Hematopoietic multipotent progenitor cell treated with erythropoietin and hydrocortisone succinate and interleukin-3 and kit ligand, for 8 days (in vitro differentiated cells): ENCODE results near the gene AUTS2.

Experiments used
- DNase-seq: peaks from one replicate; pipeline ENCODE4 v3.0.0-alpha.2; 2015

AUTS2 gene

DNA sequence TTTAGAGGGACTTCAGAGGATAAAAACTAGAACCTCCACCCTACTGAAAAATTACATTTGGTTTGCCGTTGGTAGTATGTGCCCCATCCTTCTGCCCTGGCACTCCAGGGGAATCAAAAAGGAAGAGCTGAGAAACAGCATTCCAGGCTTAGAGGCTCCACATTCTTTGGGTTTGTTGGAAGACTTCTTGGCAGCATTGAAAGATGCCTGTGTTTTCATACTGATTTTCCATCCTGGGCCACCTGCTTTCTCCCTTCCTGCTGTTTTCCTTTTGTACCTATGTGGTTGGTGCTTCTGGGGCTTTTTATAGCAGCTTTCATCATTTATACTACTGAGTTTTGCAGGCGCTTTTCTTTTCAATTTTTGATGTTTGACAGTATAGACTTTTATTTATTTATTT lies 61.7 kb downstream of the AUTS2 start:
- DNase-seq = no peak

DNA sequence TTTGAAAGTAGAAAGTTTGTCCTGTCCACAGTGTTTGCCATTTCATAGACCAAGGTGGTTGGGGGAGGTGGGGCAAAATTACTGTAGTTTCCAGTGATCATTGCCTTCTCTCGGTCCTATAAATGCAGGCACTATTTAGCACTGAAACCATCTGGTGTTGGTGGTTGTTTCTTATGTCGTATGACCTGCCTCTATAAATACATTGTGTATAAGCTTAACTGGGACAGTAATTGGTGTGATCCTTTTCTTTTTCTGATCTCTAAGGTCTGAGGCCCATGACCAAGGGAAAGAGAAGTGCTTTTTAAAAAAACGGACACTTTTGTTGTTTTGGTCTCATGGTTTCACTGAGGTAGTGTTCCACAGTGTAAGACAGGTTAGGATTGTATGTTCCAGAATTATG lies 63.1 kb downstream of the AUTS2 start:
- DNase-seq = no peak

DNA sequence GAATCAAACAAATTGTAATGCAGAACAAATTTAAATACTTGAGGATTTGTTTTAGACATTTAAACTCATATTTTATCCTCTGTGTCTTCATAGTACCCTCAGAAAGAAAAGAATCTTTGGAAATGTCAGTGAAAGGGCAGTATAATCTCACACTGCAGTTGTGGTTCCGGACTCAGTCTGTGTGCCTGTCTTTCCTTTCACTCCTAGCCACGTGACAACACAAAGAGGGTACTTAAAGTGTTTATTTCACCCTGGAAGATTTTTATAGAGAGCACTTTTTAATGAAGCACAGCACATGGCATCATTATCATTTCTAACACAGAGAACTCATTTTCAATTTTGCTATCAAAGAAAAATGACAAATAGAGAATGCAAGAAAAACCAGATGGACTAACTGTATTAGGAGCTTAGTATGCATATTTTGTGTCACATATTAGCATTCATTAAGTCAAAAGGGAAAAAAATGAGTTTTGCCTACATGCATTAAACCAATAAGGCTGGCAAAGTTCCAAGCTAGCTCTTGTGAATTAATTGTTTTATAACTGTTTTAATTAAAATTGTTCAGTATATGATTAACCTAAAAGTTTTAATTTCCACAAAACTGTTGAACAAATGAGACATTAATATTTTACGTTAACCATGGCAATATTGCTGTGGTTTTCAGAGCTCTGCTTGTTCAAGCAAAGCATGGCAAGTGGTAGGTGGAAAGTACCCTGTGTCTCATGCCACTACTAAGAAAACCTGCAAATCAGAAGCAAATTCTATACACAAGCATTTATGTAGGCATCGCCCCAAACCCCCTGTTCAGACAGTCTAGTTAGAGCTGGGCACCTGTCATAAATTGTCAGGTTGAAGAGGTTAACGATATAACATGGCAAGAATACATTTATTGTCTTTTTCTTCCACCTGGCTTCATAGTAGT lies 65.9 kb downstream of the AUTS2 start:
- no peak for DNase-seq

DNA sequence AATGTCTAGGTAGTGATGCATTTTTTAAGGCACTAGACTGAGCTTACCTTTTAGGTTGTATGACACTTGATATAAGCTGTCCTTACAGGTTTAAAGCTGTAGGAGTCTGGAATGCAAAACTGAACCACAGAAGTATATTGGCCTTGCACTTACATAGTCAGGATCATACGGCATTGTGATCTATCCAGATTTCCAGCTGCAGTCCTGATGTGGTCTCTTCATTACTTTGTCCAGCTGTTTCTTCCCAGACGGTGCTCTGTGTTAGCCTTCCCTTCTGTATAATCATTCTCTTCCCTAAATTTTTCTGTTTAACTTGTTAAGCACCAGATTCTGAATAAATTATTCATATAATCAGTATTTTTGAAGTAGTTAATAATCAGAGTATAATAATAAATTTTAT lies 67.1 kb downstream of the AUTS2 start:
- no peak for DNase-seq

DNA sequence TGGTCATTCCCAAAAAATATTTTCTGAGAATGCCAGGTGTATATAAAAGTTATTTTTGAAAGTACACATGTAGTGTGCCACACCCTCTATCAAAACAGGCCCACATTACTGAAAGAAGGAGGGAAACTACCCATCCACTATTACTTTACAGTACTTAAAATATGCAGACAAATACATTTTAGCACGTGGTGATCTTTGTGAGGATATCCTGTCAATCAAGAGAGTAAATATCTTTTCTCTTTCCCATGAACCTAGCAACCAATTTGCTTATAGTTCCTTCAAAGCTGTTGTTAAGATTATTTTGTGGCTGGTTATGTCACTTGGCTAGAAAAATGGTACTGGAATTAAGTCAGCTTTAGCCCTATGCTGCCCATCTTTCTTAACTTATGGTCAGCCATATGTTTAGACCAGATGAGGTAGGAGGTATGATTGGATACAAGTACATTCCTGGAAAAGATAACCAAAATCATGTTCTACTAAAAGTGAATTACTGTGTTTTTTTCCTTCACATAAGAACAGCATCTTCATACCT lies 70.1 kb downstream of the AUTS2 start:
- DNase-seq = no peak

DNA sequence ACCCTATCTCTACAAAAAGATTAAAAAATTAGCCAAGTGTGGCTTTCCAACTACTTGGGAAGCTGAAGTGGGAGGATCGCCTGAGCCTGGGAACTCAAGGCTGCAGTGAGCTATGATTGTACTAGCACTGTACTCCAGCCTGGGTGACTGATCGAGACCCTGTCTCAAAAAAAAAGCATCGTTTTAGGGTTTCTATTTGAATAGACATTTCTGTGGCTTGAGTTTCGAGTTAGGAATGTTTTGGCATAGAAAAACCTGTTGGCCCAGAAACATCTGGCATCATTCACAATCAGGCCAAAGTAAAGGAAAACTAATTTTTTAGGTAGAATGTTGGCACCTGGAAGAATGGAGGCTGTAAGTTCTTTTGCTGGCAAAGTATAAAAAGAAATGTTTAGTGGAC lies 72.4 kb downstream of the AUTS2 start:
- DNase-seq = no peak

DNA sequence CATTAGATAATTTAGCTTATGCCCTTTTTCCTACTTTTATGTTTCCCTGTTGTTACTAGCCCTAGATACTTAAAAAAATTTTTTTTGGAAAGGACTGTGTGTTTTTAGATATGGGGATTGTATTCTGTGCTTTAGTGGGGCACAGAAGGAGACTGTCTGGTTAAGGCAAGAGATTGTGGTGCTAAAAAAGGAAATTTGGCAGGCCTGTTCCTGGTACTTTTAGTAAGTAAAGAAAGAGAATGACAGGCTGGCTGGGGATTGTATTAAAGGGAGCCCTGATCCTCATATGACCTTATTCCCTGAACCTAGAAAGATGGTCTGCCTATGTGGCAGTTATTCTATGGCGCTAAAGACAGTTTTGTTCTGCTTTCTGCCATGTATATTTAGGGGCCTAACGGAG lies 74.8 kb downstream of the AUTS2 start:
- no peak for DNase-seq

DNA sequence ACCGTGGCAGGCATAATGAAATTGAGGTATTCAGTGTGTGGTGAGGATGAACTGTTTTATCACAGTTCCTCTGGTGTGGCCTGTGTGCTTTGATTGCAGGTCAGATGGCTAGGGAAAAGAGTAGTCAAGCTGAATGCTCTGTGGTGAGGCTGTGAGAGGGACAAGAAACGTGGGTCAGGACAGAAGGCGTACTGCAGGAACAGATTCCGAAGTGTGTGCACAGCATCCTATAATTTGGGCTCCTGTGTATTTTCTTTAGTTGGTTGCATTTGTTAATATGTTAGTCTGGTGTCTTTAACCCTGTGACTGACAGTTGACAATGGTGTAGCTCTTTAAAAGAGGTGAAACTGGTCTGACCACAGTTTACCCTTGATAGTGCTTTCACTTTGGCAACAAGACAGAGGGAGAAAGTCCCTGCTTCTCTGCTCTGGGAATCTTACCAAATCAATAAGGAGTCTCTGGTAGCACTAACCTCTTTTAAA lies 76.5 kb downstream of the AUTS2 start:
- no peak for DNase-seq

DNA sequence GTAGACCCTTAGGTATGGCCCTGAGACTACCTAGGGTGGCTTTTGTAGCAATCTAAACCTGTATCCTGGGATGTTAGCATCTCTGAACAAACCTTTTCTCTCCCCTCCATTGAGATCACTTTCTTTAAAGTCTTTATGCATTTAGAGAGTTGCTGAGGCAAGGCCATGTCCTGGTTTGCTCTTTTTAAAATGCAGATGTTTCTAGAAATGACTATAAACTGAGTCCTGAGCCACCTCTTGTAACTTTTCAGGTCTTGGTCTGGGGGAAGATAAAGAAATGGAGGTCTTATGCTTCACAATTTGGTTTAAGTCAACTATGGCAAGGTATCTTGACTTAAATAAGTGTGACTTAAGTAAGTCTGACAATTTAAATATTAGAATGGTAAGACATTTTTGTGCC lies 78.0 kb downstream of the AUTS2 start:
- no peak for DNase-seq

DNA sequence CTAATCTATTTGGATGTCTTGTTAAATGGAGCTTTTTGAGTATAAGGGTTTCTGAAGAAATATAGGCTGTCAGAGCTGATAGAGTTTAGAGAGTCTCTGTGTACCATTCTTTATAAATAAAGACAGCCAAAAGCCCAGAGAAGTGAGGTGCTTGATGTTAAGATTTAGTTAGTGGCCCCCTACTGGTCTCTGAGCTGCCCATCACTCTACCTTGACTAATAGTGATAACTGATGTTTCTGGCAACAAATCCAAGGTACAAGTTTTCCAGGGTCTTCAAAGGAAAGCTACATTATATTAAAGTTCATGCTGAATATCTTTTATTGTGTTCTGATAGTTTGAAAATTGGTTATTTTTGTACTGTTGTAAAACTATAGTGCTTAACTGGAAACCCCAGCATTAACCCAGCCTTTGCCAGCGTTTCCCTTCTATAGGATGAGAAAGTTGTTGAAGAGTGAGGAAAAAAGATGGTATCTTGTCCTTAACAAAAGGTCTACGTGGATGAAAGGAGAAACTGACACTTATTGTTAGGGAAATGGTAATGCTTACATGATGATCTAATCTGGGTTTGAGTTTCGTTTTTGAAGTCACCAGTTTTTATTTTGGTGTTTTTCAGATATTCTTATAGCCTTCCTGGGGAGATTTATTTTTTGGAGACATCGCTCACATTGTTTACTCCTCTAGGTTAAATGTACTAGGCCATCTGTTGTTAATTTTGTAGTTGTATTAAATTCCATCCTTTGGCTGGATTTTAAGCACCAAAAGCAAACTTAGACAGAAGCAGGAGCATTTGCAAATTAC lies 79.0 kb downstream of the AUTS2 start:
- DNase-seq = peak; percentile 45

DNA sequence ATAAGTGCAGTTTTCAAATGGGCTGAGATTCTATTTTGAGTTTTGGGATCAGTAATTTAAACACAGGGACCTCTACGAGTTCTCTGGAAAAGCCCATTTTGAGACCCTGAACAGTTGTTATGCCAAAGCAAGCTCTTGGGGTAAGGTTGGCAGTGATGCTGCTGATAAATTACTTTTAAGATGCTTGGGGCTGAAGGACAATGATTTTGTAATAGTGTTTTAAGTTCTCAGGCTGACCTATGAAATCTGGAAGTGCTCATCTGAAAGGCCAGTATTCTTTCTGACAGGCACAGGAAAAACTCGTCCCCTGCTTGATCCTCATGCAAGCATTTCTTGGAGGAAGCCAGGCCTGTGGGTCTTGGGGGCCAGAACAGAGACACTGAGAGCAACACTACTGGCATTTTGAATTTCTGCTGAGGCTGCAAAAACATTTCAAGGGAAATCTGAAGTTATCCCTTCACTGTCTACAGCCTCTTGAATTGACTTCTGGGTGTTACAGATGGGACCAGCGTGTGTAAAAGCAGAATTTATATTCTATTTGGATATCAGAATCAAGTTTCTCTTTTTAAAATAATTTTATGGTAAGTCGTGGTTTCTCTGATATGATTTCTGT lies 79.7 kb downstream of the AUTS2 start:
- DNase-seq = no peak

DNA sequence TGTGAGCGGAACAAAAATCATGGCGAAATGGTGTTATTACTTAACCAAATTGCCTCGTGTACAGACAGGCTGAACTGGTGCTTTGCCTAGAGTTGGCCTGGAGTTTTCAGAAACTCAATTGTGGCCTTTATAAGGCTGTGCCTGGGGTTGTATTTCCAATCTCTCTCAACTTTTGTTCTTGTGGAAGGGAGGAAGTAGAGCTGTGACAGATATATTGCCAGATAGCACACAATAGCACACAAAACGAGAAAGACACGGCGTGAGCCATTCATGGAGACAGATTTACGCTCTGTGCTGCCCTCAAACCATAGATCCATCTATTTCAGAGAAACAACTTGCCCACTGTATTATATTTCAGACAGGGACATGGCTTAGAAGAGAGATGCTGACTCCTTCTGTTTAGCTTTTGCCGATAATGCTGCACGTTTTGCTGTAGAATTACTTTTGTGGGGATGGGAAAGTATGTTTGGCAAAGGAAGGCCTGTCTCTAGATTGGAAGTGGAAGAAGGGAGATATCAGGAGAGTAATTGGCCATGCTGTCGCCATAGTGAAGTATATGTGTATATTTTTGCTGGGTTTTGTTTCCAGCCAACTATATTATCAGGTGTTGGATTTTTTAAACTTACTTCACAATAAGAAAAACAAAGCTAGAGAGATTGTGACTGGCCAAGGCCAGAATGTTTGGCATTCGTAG lies 80.4 kb downstream of the AUTS2 start:
- no peak for DNase-seq

DNA sequence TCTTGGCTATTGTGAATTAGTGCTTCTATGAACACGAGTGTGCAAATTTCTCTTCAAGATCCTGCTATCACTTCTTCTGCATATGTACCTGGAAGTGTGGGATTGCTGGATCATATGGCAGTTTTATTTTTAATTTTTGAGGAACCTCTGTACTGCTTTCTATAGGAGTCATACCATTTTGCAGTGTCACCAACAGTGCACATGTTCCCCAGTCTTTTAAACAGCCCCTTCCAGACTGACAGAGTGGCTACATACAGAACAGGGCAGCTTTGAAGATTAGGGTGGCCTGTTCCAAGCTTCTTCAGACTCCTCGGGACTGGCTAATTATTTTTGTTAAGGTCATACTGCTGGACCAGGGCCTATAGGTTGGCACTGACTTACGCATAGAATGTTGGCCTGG lies 82.9 kb downstream of the AUTS2 start:
- no peak for DNase-seq

DNA sequence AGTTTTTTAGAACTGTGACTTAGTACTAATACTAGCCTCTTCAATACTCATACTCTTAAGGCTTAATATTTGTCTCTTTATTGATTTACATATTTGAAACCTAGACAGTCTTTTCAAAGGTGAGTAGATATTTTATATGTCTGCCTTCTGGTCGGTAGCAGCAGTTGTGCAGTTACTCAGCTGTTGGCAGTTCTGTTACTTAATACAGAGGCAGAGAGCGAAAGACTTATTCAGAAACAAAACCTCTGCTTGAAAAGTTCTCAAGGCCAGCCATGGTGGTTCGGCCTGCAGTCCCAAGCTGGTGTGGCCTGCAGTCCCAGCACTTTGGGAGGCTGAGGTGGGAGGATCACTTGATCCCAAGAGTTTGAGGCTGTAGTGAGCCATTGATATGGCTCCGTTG lies 84.2 kb downstream of the AUTS2 start:
- no peak for DNase-seq

DNA sequence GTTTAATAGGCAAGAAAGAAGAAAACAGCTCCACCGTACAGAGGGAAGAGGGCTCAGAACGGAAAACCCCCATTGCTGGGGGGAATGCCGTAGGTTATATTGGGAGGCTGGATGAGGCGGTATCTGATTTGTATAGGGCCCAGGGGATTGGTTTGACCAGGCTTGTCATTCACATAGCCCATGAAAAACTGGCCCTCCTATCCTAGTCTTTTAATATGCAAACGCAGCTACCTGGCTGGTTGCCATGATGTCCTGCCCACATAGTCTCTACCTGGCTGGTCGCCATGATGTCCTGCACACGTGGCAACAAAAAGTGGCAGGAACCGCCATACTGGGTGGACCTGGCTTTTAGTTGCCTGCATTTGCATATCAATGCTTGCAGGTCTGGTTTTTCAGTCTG lies 84.7 kb downstream of the AUTS2 start:
- DNase-seq = no peak

DNA sequence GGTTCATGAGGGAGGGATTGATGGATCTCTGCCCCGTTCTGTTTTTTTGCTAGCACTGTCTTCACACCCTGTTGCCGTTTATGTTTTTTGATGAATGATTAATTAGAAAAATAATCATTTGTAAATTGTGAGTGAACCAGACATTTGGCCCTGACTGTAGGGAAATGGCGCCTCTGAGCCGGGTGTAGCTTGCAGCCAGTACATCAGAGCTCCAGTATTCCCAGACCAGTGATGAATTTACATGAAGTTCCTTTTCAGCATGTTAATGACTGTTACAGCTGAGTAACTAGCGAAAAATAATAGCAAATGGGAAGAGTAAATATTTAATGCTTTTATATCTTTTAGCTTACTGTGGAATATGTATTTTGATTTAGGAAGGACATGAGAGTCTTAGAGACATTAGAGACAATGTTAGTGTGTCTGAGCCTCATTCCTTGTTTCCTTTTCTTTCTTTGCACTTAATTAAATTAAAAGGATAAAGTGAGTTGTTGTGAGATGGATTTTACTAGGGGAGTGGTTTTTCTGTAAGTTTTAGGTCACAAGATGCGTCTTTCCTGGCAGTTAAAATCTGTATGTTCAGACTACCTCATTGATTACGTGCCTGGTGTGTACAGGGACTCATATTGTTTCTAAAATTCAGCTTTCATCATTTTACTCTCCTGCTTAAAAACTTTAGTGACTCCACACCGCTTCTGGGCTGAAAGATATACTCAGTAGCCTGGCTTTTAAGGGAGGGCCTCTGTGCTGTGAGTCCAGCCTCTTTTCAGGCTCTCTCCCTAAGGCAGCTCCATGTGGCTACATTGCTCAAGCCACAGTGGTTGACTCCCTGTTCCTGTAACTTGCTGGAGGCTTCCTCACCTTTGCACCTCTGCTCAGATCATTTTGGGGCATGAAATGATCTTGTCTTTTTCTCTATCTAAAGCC lies 86.4 kb downstream of the AUTS2 start:
- DNase-seq = no peak

DNA sequence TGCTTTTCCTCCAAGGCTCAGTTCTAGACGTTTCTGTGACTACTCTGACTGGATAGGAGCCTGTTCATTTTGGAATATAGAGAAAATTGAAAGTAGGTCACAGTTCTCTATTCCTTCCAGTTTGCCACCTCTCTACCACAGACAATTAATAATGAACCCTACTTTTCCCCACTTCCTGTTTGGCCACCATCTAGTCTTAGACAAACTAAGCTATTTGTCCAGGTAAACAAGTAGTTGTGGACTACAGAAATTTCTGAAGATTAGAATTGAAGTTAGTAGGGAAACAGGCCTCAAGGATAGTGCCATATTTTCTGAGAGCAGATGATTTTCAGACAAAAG lies 87.0 kb downstream of the AUTS2 start:
- no peak for DNase-seq

DNA sequence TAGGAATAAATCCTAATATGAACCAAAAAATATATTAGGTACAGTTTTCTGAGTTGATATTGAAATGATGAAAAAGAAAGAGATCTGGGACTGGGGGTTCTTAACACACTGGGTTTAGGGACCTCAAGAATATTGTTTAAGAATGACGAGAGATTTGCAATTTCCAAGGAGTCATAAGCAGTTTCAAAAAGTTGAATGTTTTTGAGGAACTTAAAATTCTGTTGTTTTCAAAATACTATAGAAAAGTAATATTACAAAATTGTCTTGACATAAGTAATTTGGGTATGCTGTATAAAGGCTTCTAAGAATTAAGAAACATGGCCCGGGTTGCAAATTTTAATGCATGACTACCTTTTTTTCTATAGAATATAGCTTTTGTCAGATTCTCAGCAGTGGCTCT lies 88.1 kb downstream of the AUTS2 start:
- no peak for DNase-seq

DNA sequence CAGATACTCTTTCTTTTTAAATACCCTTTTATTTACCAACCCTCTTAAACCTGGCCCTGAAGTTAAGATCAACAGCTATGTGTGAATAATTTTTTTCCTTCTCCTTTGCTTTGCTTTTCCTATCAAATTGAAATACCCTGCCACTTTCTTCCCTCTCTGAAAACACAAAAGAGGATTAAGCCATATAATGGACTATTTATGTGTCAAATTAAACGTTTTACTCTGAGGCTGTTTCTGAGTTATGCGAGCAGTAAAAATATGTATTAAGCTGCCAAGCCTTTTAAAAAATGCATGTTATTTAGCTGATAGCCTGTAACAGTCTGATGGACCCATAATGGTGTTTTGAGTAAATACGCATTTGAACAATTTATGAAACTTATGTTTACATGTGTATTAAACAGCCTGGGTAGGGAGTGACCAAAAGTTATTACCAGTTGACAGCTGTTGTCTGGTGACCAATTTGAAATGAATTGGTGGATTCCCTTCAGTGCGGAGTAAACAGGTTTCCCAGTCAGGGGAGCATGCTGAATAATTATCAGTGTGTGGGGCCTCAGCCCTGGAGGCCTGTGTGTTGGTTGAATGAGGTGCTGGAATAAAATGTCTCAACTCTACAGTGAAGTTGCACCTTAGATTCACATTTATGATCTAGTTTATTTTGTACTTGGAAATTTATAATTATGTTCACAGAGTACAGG lies 89.6 kb downstream of the AUTS2 start:
- no peak for DNase-seq

DNA sequence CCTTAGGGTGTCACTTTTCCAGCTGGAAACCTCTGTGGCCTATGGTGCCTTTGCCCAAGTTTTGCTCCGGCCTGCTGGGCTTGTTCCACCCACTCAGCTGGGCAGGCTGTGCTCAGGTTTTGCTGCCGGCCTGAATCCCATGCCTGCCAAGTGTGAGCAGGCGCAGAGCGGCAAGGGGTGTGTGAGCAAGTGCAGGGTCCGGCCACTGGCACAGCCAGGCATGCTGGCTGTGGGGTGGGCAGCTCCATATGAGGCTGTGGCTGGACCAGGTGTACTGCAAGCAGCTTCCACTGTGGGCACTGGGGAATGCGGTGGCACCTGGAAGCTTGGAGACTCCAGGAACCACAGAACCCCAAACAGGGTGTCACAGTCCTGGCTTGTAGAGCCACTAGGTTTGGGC lies 92.1 kb downstream of the AUTS2 start:
- DNase-seq = no peak

DNA sequence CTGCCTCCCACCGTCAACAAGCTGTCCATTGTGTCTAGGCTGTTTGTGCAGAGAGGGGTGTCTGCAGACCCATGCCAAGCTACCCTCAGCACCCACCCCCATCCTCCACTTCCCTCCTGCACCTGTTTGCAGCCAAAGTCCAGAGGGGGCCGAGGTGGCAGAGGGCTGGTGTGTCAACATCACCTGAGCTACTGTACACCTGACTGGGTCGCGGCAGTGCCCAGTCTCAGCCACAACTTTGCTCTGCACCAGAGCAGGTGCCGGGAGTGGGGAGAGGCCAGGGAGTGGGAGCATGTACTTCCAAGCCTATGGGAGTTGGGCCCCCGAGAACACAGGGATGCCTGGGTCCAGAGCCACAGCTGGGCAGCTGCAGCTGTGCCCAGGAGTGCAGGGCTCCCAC lies 93.1 kb downstream of the AUTS2 start:
- no peak for DNase-seq
